ENCODE data around the gene NDUFAF8. TPM values are rescaled to one million over a fixed set of nuclear protein-coding genes. Genes with fewer than 3 reads are reported as not detected.

NDUFAF8 gene
- total and polyA plus RNA-seq, 10 of the 15 experiments (the other 5 are each of a cell fraction or from before 2014, with no cell fraction given) = 22.0 to 307 (median 106) TPM

GRCh38 chr17:81236784-81237183 lies 2.3 kb upstream of the NDUFAF8 start:
- Histone ChIP-seq H3K4me3 (no peak overlapping the region), H4K20me1 (ENCODE audit: control insufficient read depth, insufficient read depth) (no peaks in the 10 kb centered on the region), H3K9ac (ENCODE audit: control insufficient read depth, insufficient read depth, low read length) (no peak overlapping the region), H3K4me1 (ENCODE audit: control insufficient read depth, insufficient read depth, low read length) (peaks cover 12% of the 10 kb centered on the region), H3K9me3 (replicated peaks; ENCODE audit: control insufficient read depth, insufficient read depth, low read length) (no peaks in the 10 kb centered on the region), H3K36me3 (ENCODE audit: control insufficient read depth in 2 of 2, insufficient read depth in 2 of 2, low read length in 1 of 2) (peaks cover 0 to 2% of the 10 kb centered on the region in 2 experiments; a peak in 2 of 4 replicates), H3K4me2 (ENCODE audit: control insufficient read depth, insufficient read depth) (0 out of 2 replicates have a peak overlapping the region, but pooled peaks have one; percentile 23), H3K27me3 (replicated peaks in 1 of 2; ENCODE audit: control insufficient read depth in 2 of 2, insufficient read depth in 2 of 2, low read length in 1 of 2) (no peaks in the 10 kb centered on the region), H3K27ac (ENCODE audit: control insufficient read depth, insufficient read depth) (no peak overlapping the region), H3K79me2 (ENCODE audit: control insufficient read depth, insufficient read depth, low read length) (peaks cover 39% of the 10 kb centered on the region), H2AFZ (ENCODE audit: control insufficient read depth, low read depth, low read length) (no peak overlapping the region)
- 79% methylated on average over 21 of the region's 21 CpGs for WGBS (ENCODE audit: insufficient coverage, insufficient replicate concordance, low lambda C conversion rate, missing lambda C conversion rate)
- FAIRE-seq (no peak), ATAC-seq (no peak), DNase-seq (ENCODE audit: low read depth, low spot score) (no peak)
- POLR2A ChIA-PET = no interaction called here
- RAD21 ChIA-PET (ENCODE audit: unreplicated experiment) = no interaction called here
- intact Hi-C loops (cut with micrococcal nuclease; ENCODE audit: unreplicated experiment) (no loop called here), in situ Hi-C loops (cut with MboI) (loop anchor here (25.0 kb wide), 1 partner anchor 224 kb away; no protein-coding TSS in a partner anchor)
- BruUV-seq (replicated peaks) = no TSS peak
- SMC1A ChIA-PET (ENCODE audit: uncharacterized antibody, unreplicated experiment) = no interaction called here
- TF ChIP-seq RELA (IDR thresholded peaks at IDR 0.05; ENCODE audit: borderline replicate concordance, partially characterized antibody) (no peak), KDM1A (IDR thresholded peaks at IDR 0.05; ENCODE audit: borderline replicate concordance) (no peak), SMAD1 (IDR thresholded peaks at IDR 0.05; ENCODE audit: low read depth, partially characterized antibody) (no peak), SREBF2 (IDR thresholded peaks at IDR 0.05; ENCODE audit: low read length) (no peak)
- TF ChIP-seq, protein P1, sequence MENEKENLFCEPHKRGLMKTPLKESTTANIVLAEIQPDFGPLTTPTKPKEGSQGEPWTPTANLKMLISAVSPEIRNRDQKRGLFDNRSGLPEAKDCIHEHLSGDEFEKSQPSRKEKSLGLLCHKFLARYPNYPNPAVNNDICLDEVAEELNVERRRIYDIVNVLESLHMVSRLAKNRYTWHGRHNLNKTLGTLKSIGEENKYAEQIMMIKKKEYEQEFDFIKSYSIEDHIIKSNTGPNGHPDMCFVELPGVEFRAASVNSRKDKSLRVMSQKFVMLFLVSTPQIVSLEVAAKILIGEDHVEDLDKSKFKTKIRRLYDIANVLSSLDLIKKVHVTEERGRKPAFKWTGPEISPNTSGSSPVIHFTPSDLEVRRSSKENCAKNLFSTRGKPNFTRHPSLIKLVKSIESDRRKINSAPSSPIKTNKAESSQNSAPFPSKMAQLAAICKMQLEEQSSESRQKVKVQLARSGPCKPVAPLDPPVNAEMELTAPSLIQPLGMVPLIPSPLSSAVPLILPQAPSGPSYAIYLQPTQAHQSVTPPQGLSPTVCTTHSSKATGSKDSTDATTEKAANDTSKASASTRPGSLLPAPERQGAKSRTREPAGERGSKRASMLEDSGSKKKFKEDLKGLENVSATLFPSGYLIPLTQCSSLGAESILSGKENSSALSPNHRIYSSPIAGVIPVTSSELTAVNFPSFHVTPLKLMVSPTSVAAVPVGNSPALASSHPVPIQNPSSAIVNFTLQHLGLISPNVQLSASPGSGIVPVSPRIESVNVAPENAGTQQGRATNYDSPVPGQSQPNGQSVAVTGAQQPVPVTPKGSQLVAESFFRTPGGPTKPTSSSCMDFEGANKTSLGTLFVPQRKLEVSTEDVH (IDR thresholded peaks at IDR 0.05; ENCODE audit: low read depth, partially characterized antibody) = no peak
- CTCF ChIA-PET = no interaction called here

Measured in GM12878 (cell line).